Activated CD4-positive, alpha-beta T cell treated with anti-CD3 and anti-CD28 coated beads, Interleukin-2, amount 50 U/mL, for 4 hours (primary cell): ENCODE data around the gene GRID1.

Experiments
- DNase-seq, 2 experiments: peaks; one replicate each; pipeline ENCODE4 v3.0.0-alpha.2; 2020

The GRID1 gene

GRCh38 chr10:86073199-86073977 is 293.2 kb downstream of the GRID1 start:
- no peak for DNase-seq

DNA sequence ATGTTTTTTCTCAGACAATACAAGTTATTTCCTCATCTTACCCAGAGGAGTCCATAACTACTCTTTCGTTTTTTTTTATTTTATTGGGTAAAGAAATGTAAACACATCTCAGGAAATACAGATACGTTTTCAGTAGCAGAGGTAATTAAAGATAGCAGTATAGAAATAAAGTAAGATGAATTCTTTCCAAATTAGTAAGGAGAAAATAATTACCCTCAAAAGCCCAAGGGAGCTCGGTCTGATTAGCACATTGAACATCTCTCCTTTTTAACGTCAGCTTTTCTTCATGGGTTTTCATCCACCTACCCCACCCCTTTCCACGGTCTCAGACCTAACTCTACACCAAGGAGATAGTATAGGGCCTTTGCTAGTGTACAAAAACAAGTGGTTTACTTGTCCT is 294.2 kb downstream of the GRID1 start:
- no peak for DNase-seq

- no peak for DNase-seq
Measured at GRCh38 chr10:86071758-86072157, 294.8 kb downstream of the GRID1 start.

DNA sequence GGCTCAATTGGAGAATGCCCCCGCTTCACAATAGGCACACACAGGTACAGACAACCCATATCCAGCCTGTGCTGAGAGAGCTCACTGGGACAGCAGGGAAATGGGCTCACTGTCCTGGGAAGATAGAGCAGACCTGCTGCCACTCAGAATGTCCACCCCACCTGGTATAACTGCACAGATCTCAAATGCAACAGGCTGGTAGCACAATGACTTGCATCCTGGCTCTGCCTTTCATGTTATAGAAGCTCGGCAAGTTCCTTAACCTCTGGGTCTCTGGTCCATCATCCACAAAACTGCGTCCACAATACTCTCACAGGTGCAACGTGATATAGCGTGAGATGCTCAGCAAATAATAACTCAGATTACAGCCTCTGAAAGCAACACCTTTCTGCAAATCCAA is 295.4 kb downstream of the GRID1 start:
- no peak for DNase-seq

- DNase-seq, result no peak
Measured at GRCh38 chr10:86070278-86070677, 296.3 kb downstream of the GRID1 start.

GRCh38 chr10:86068231-86069054 is 298.2 kb downstream of the GRID1 start:
- DNase-seq, result no peak

GRCh38 chr10:86067436-86068050 is 299.1 kb downstream of the GRID1 start:
- DNase-seq, result no peak

DNA sequence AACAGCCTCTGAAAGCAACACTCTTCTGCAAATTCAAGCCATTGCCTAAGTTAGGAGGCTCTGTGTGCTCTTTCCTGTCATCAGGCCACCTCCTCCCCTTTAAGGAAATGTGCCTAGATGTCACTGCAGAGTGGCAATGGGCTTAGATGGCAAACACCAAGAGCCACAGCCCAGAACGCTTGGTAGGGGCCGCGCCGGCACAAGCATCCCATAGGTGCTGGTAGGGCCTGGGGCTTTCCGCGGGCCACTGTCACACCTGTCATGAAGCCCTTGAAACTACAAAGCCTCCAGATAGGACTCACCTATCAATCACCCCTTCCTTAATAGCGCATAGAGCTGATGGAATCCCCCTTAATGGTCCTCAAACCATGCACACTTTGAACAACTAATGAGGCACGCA is 299.9 kb downstream of the GRID1 start:
- DNase-seq, result no peak

- no peak for DNase-seq
Measured at GRCh38 chr10:86065711-86066251, 300.8 kb downstream of the GRID1 start.

DNA sequence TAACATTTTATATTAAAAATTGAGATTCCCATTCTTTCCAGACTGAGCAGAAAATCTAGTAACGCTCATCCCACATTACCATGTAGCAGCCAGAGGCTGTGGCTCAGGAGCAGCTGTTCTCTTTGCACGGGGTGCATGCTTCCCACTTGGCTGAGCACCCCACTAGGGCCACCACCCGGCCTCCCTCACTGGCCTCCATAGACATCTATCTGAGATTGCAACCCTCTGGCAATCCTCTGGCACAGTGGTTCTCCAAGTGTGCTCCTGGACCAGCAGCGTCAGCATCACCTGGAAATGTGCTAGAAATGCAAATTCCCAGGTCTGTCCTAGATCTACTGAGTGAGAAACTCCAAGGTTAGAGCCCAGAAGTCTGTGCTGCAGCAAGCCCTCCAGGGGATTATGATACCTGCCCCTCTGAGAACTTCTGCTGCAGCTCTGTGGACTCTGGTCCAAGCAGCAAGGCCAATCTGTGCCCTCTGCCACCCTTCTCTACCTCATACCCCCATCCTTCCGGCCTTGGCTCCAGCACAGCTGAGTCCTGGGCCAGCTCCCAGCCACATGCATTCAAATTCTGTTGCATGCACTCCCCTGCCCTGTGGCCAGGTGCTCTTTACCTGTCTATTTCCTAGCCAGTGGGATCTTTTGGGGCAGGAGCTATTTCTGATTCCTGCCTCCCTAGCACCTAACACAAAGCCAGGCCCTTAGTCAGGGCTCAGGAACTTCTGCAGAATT is 301.5 kb downstream of the GRID1 start:
- no peak for DNase-seq

GRCh38 chr10:86064219-86064618 is 302.4 kb downstream of the GRID1 start:
- DNase-seq, result no peak

DNA sequence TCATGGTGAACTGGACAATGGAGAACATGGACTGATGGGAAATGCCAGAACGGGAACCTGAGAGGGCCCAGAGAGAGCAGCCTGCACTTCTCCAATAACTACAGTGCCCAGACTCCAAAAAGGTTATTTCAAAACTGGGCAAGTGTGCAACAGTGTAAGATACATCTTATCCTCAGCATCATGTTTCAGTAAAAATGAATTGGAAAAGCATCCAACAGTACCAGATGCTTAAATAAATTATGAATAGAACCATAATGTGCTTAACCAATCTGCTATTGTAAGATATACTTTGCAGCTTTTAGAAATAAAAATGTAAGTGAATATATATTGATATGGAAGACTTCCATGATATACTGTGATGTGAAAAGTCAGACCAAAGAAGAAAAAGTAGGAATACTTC is 303.3 kb downstream of the GRID1 start:
- DNase-seq, result no peak

GRCh38 chr10:86062647-86063145 is 303.9 kb downstream of the GRID1 start:
- DNase-seq, result no peak

- no peak for DNase-seq
Measured at GRCh38 chr10:86062198-86062550, 304.4 kb downstream of the GRID1 start.

DNA sequence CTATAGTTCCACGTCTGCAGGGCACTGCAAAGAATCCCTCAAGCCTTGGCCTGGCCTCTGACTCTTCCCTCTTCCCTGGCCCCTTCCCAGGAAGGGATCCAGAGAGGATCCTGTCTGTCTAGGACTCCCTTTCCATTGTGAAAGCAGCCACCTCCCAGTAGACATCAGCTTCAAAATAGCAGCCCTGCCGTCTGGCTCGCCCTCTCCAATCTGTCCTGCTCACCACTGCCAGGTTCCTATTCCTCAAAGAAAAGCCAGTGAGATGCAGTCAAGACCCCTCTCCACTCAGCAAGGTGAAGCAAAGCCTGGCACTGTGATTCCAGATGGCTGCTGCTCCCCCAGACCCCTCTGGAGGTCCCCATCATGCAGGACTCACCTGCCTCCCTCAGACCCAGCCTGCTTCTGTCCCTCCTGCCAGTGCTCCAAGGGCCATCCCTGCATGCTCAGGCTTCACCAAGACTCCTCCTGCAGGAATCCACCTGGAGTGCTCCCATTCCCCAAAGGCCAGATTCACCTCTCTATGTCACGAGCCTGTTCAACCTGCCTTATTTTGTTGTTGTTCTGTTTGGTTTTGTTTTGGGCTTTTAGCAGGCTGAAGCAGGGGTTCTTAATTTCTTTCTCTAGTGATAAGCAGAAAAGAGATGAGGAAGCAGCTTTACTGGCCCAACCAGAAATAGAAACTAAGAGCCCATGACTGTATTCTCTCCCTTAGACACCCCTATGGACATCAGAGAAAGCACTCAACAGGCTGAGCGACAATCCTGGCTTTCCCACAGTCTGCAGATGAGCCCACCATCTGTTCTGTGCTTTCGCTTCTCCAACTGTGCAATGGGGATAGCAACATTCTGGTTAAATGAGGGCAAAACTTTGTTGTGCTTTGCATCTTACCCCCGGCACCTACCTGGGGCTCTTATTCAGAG is 305.1 kb downstream of the GRID1 start:
- DNase-seq, result no peak

GRCh38 chr10:86060386-86061277 is 306.0 kb downstream of the GRID1 start:
- DNase-seq, result no peak

DNA sequence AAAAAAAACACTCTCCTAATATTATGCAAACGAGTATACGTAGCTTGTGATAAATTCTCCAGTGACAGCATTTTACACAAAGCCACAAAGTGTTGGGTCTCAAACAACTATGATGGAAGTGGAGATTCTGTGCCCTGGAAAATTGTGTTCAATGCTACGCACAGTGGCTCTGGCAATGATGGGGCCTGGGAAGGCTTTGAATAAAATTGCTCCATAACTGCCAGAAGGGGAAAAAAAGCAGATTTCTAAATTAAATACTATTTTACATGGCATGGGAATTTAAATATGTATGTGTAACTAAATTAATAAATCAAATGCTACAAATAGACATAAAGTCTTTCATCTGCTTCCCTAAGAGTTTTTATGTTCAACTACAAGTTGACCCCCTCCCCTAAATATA is 306.7 kb downstream of the GRID1 start:
- no peak for DNase-seq

GRCh38 chr10:86058964-86059363 is 307.6 kb downstream of the GRID1 start:
- DNase-seq, result no peak

GRCh38 chr10:86057708-86058107 is 308.9 kb downstream of the GRID1 start:
- no peak for DNase-seq

DNA sequence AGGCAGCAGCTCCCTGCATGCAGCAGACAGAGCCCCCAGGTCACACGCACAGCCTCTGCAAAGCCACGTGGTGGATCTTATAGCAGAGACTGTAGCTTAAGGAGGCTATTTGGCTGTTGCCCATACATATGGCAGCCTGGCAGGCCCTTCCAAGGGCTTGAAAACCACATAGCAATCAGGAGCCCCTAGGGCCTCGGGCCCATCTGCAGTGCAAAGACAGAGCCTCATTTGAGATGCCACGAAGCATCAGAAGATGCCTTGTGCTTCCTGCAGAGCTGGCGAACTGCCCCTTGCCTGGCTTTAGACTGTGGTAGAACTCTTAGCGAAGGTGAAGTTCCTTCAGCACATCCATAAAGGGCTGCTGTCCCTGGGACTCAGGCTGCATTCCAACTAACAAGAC is 309.9 kb downstream of the GRID1 start:
- no peak for DNase-seq

GRCh38 chr10:86055928-86056327 is 310.7 kb downstream of the GRID1 start:
- DNase-seq, result no peak
